Measurements from ENCODE around the gene KLF9. TPM values are rescaled to one million over a fixed set of nuclear protein-coding genes. Genes with fewer than 3 reads are reported as not detected.

KLF9 gene
- total and polyA plus RNA-seq, 9 of the 15 experiments (the other 6 are each of a cell fraction or from before 2014, with no cell fraction given) = 3.3 to 11.9 (median 6.9) TPM

DNA sequence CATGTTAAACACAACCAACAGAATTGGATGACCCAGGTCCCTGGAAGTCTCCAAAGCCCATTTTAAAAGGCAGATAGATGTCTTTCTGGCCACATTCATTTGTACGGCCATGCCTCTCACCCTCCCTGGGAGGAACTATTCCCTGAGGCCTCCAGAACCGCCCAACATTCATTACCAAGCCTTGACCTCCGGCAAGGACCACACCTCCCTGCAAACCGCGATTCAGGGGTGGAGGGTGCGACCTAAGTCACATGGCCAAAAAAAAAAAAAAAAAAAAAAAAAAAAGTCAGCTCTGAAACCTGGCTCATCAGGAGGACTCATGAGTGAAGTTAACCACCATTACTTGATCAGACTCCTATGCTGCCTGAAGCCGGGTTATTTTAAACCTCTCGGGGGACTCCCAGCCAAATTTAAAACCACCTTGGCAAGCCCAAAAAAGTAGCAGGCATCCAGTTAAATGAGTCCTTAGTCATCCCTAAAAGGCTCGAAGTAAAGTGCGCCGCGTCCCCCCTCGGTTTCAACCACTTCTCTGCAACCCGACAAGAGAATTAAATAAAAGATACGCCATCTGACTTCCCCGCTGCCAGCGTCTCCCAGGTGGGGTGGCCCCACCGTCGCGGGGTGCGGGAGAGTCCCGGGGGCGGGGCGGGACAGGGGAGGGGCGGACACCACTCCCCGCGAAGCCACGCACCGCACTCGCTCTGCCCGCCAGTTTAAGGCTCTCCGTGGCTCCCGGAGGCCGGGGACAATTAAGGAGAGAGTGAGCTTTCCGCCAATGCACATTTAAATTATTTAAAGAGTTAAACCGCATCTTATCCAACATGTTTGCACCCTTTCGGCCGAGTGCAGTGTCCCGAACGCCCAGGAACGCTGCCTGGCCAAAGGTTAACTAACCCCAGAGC is 2.3 kb downstream of the KLF9 start (continued):
- TF ChIP-seq CTBP1 (IDR thresholded peaks at IDR 0.05; ENCODE audit: borderline replicate concordance) = no peak
- no peak for TF ChIP-seq ZNF24 (IDR thresholded peaks at IDR 0.05)
- TF ChIP-seq NCOA2 (IDR thresholded peaks at IDR 0.05; ENCODE audit: partially characterized antibody in 2 of 2) = no peak
- no peak for TF ChIP-seq NFRKB (IDR thresholded peaks at IDR 0.05; ENCODE audit: low read depth)
- no peak for TF ChIP-seq NUFIP1 (IDR thresholded peaks at IDR 0.05; ENCODE audit: partially characterized antibody)
- TF ChIP-seq ZNF707 (CRISPR knock-in tag; conservative IDR thresholded peaks at IDR 0.05) = no peak
- no peak for TF ChIP-seq LEF1 (IDR thresholded peaks at IDR 0.05)
- TF ChIP-seq PURB (CRISPR knock-in tag; IDR thresholded peaks at IDR 0.05; ENCODE audit: low read depth) = no peak
- TF ChIP-seq FOXA3 (CRISPR knock-in tag; conservative IDR thresholded peaks at IDR 0.05 in 1 of 2, IDR thresholded peaks at IDR 0.05 in 1 of 2) = no peak
- no peak for TF ChIP-seq ZNF696 (CRISPR knock-in tag; conservative IDR thresholded peaks at IDR 0.05)
- TF ChIP-seq ZNF311 (CRISPR knock-in tag; IDR thresholded peaks at IDR 0.05) = no peak
- no peak for TF ChIP-seq MBD2 (IDR thresholded peaks at IDR 0.05; ENCODE audit: borderline replicate concordance, low read depth)
- TF ChIP-seq ZEB2 (IDR thresholded peaks at IDR 0.05) = no peak
- TF ChIP-seq ZFX (CRISPR knock-in tag; IDR thresholded peaks at IDR 0.05) = peak; percentile 51
- no peak for TF ChIP-seq SRSF9 (IDR thresholded peaks at IDR 0.05; ENCODE audit: borderline replicate concordance, low read depth, low read length)
- TF ChIP-seq HOXB6 (CRISPR knock-in tag; IDR thresholded peaks at IDR 0.05; ENCODE audit: borderline replicate concordance) = no peak
- TF ChIP-seq ZNF436 (CRISPR knock-in tag; IDR thresholded peaks at IDR 0.05) = no peak
- TF ChIP-seq ZNF551 (CRISPR knock-in tag; IDR thresholded peaks at IDR 0.05) = no peak
- no peak for TF ChIP-seq IFI16 (CRISPR knock-in tag; IDR thresholded peaks at IDR 0.05)
- TF ChIP-seq SMAD2 (IDR thresholded peaks at IDR 0.05; ENCODE audit: low read depth, low read length) = no peak
- TF ChIP-seq TOE1 (IDR thresholded peaks at IDR 0.05; ENCODE audit: borderline replicate concordance) = no peak
- TF ChIP-seq TOE1 (CRISPR knock-in tag; IDR thresholded peaks at IDR 0.05; ENCODE audit: borderline replicate concordance, low read depth) = no peak
- TF ChIP-seq, protein P1, sequence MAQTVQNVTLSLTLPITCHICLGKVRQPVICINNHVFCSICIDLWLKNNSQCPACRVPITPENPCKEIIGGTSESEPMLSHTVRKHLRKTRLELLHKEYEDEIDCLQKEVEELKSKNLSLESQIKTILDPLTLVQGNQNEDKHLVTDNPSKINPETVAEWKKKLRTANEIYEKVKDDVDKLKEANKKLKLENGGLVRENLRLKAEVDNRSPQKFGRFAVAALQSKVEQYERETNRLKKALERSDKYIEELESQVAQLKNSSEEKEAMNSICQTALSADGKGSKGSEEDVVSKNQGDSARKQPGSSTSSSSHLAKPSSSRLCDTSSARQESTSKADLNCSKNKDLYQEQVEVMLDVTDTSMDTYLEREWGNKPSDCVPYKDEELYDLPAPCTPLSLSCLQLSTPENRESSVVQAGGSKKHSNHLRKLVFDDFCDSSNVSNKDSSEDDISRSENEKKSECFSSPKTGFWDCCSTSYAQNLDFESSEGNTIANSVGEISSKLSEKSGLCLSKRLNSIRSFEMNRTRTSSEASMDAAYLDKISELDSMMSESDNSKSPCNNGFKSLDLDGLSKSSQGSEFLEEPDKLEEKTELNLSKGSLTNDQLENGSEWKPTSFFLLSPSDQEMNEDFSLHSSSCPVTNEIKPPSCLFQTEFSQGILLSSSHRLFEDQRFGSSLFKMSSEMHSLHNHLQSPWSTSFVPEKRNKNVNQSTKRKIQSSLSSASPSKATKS (CRISPR knock-in tag; IDR thresholded peaks at IDR 0.05) = no peak
- no peak for TF ChIP-seq BCOR (IDR thresholded peaks at IDR 0.05)
- TF ChIP-seq CBX8 (IDR thresholded peaks at IDR 0.05; ENCODE audit: borderline replicate concordance, extremely low read depth, low read depth, low read length, poor library complexity, severe bottlenecking) = no peak
- TF ChIP-seq KLF13 (tag; IDR thresholded peaks at IDR 0.05; ENCODE audit: borderline replicate concordance, low read depth) = 0 out of 2 replicates have a peak, but pooled peaks have one; percentile 17
